Mesenchymal stem cell (in vitro differentiated cells and primary cell): ENCODE measurements around the gene VGF.

Experiments used
- DNase-seq: peaks from one replicate; pipeline ENCODE4 v3.0.0-alpha.2; 2013
- H2AFZ ChIP-seq: one replicate; pipeline ENCODE4 v1.6.1; 2013; ENCODE audit warnings: low read depth, mild to moderate bottlenecking, control low read depth, inconsistent platforms, low read length, moderate library complexity
- H2AK5ac ChIP-seq: 2 replicates; pipeline ENCODE4 v1.6.1; 2013; ENCODE audit warnings: low read length, moderate library complexity, mild to moderate bottlenecking, inconsistent platforms; ENCODE audit not compliant: severe bottlenecking
- H2BK120ac ChIP-seq: one replicate; pipeline ENCODE4 v1.6.1; 2013; ENCODE audit warnings: low read depth, mild to moderate bottlenecking, inconsistent platforms, low read length, moderate library complexity
- H2BK12ac ChIP-seq, 2 experiments: one replicate each; pipeline ENCODE4 v1.6.1; 2013; ENCODE audit warnings: inconsistent platforms in 2 of 2, low read length in 2 of 2, mild to moderate bottlenecking in 2 of 2, moderate library complexity in 2 of 2, control low read depth in 1 of 2
- H2BK15ac ChIP-seq: one replicate; pipeline ENCODE4 v1.6.1; 2013; ENCODE audit warnings: mild to moderate bottlenecking, low read depth, inconsistent platforms; ENCODE audit not compliant: poor library complexity, severe bottlenecking
- H2BK5ac ChIP-seq: 2 replicates; pipeline ENCODE4 v1.6.1; 2013; ENCODE audit warnings: low read depth, mild to moderate bottlenecking, low read length, control low read depth, inconsistent platforms; ENCODE audit not compliant: poor library complexity, severe bottlenecking
- H3K14ac ChIP-seq, 2 experiments: one replicate each; pipeline ENCODE4 v1.6.1; 2013; ENCODE audit warnings: inconsistent platforms in 2 of 2, low read length in 2 of 2, control low read depth in 1 of 2, mild to moderate bottlenecking in 1 of 2, moderate library complexity in 1 of 2
- H3K18ac ChIP-seq, 2 experiments: one replicate each; pipeline ENCODE4 v1.6.1; 2013; ENCODE audit warnings: inconsistent platforms in 2 of 2, low read length in 2 of 2, control low read depth in 1 of 2, low read depth in 1 of 2, mild to moderate bottlenecking in 1 of 2
- H3K23ac ChIP-seq, 2 experiments: one replicate each; pipeline ENCODE4 v1.6.1; 2013; ENCODE audit warnings: inconsistent platforms in 2 of 2, low read length in 2 of 2, mild to moderate bottlenecking in 2 of 2, moderate library complexity in 2 of 2, control low read depth in 1 of 2
- H3K27ac ChIP-seq: 2 replicates; pipeline ENCODE4 v1.5.1; 2013; ENCODE audit warnings: mild to moderate bottlenecking, moderate library complexity, low read length, control low read depth, inconsistent platforms; ENCODE audit not compliant: poor library complexity, severe bottlenecking
- H3K27me3 ChIP-seq, 2 experiments: 2 replicates each; pipeline versions ENCODE4 v1.6.1 to v1.7.0; 2013; ENCODE audit warnings: low read length in 2 of 2, mild to moderate bottlenecking in 2 of 2, moderate library complexity in 2 of 2, control low read depth in 1 of 2, inconsistent platforms in 1 of 2; ENCODE audit not compliant: control insufficient read depth in 1 of 2, insufficient read depth in 1 of 2
- H3K36me3 ChIP-seq, 2 experiments: 2 replicates each; pipeline versions ENCODE4 v1.6.1 to v1.7.0; 2013; ENCODE audit warnings: low read length in 2 of 2, control low read depth in 1 of 2, inconsistent platforms in 1 of 2, low read depth in 1 of 2, mild to moderate bottlenecking in 1 of 2; ENCODE audit not compliant: insufficient read depth in 2 of 2, control insufficient read depth in 1 of 2
- H3K4ac ChIP-seq, 2 experiments: one replicate each; pipeline ENCODE4 v1.6.1; 2013; ENCODE audit warnings: inconsistent platforms in 2 of 2, low read length in 2 of 2, mild to moderate bottlenecking in 2 of 2, moderate library complexity in 2 of 2, control low read depth in 1 of 2, low read depth in 1 of 2
- H3K4me1 ChIP-seq: 2 replicates; pipeline ENCODE4 v1.6.1; 2013; ENCODE audit warnings: low read depth, low read length, control low read depth; ENCODE audit not compliant: control insufficient read depth, insufficient read depth
- H3K4me2 ChIP-seq: 2 replicates; pipeline ENCODE4 v1.6.1; 2013; ENCODE audit warnings: low read length, mild to moderate bottlenecking, inconsistent platforms; ENCODE audit not compliant: poor library complexity, severe bottlenecking
- H3K4me3 ChIP-seq, 2 experiments: 2 replicates each; pipeline versions ENCODE4 v1.5.1 to v1.7.0; 2013; ENCODE audit warnings: low read length in 2 of 2, mild to moderate bottlenecking in 2 of 2, control low read depth in 1 of 2, low read depth in 1 of 2; ENCODE audit not compliant: insufficient read depth in 1 of 2
- H3K79me1 ChIP-seq: replicated peaks from 2 replicates; pipeline ENCODE4 v1.6.1; 2013; ENCODE audit warnings: mild to moderate bottlenecking, control low read depth, low read length, inconsistent platforms; ENCODE audit not compliant: poor library complexity, severe bottlenecking
- H3K9ac ChIP-seq: 2 replicates; pipeline ENCODE4 v1.7.0; 2013; ENCODE audit warnings: mild to moderate bottlenecking, low read length, moderate library complexity
- H3K9me3 ChIP-seq: 2 replicates; pipeline ENCODE4 v1.7.0; 2013; ENCODE audit warnings: mild to moderate bottlenecking, low read length; ENCODE audit not compliant: control insufficient read depth
- H4K8ac ChIP-seq: one replicate; pipeline ENCODE4 v1.6.1; 2013; ENCODE audit warnings: inconsistent platforms, mild to moderate bottlenecking, low read length, moderate library complexity
- H4K91ac ChIP-seq: one replicate; pipeline ENCODE4 v1.6.1; 2013; ENCODE audit warnings: mild to moderate bottlenecking, low read length, inconsistent platforms
- WGBS: methylation state at CpG from one replicate; pipeline ENCODE4 v1.1.7; 2013; ENCODE audit warnings: mixed read lengths; 5-methylcytosine and 5-hydroxymethylcytosine counted together

VGF gene

GRCh38 chr7:101140746-101141382 lies 24.5 kb downstream of the VGF start:
- peak; percentile 54 for DNase-seq
- no peaks in the 10 kb centered on the region for H3K9me3 ChIP-seq
- H2BK15ac ChIP-seq: no peak overlapping the region
- H3K4me1 ChIP-seq: peaks cover 11% of the 10 kb centered on the region
- H3K18ac ChIP-seq: no peak overlapping the region
- no peak overlapping the region for H3K4me2 ChIP-seq
- no peak overlapping the region for H2AK5ac ChIP-seq
- no peak overlapping the region for H2AFZ ChIP-seq
- no peak overlapping the region for H2BK5ac ChIP-seq
- no peak overlapping the region for H3K14ac ChIP-seq
- no peaks in the 10 kb centered on the region for H3K79me1 ChIP-seq
- H2BK12ac ChIP-seq: peak overlapping the region in 1 of 2 experiments; percentile 48
- H3K23ac ChIP-seq: no peak overlapping the region
- H2BK120ac ChIP-seq: no peak overlapping the region
- H3K36me3 ChIP-seq: peaks cover 13 to 20% of the 10 kb centered on the region in 2 experiments
- H3K4me3 ChIP-seq: no peak overlapping the region
- WGBS: 92% methylated on average over 4 of the region's 4 CpGs
- no peak overlapping the region for H3K27ac ChIP-seq
- peaks cover 1 to 4% of the 10 kb centered on the region in 2 experiments for H3K27me3 ChIP-seq
- H3K4ac ChIP-seq: no peak overlapping the region
- no peak overlapping the region for H4K8ac ChIP-seq
- H3K9ac ChIP-seq: peak overlapping the region; percentile 54
- no peak overlapping the region for H4K91ac ChIP-seq

- H3K27me3 ChIP-seq: peaks cover 0 to 2% of the 10 kb centered on the region in 2 experiments
- H2BK120ac ChIP-seq: no peak overlapping the region
- 50% methylated on average over 1 of the region's 3 CpGs for WGBS
- H2AK5ac ChIP-seq: no peak overlapping the region
- no peak overlapping the region for H2BK12ac ChIP-seq
- no peak overlapping the region for H3K27ac ChIP-seq
- H3K23ac ChIP-seq: no peak overlapping the region
- H2AFZ ChIP-seq: no peak overlapping the region
- no peak overlapping the region for H4K8ac ChIP-seq
- H3K36me3 ChIP-seq: peaks cover 18 to 26% of the 10 kb centered on the region in 2 experiments
- no peak overlapping the region for H3K14ac ChIP-seq
- H2BK15ac ChIP-seq: no peak overlapping the region
- peak; percentile 76 for DNase-seq
- H3K4me1 ChIP-seq: peaks cover 11% of the 10 kb centered on the region
- no peak overlapping the region for H3K4ac ChIP-seq
- no peak overlapping the region for H3K4me3 ChIP-seq
- no peaks in the 10 kb centered on the region for H3K9me3 ChIP-seq
- no peak overlapping the region for H3K18ac ChIP-seq
- no peak overlapping the region for H2BK5ac ChIP-seq
- H4K91ac ChIP-seq: no peak overlapping the region
- H3K9ac ChIP-seq: peak overlapping the region; percentile 54
- H3K79me1 ChIP-seq: no peaks in the 10 kb centered on the region
- H3K4me2 ChIP-seq: no peak overlapping the region
Measured at GRCh38 chr7:101140339-101140699, 25.1 kb downstream of the VGF start.

- Histone ChIP-seq H3K23ac (no peak overlapping the region), H3K27ac (peak overlapping the region; percentile 76), H3K4me3 (no peak overlapping the region), H2AFZ (no peak overlapping the region), H3K27me3 (no peaks in the 10 kb centered on the region), H2AK5ac (no peak overlapping the region), H3K79me1 (peaks cover 3% of the 10 kb centered on the region), H3K9me3 (no peaks in the 10 kb centered on the region), H2BK15ac (peak overlapping the region; percentile 92), H3K4me1 (peaks cover 18% of the 10 kb centered on the region), H4K91ac (no peak overlapping the region), H3K4ac (no peak overlapping the region), H3K9ac (peak overlapping the region; percentile 78), H2BK5ac (no peak overlapping the region), H3K36me3 (peaks cover 30 to 43% of the 10 kb centered on the region in 2 experiments), H3K14ac (no peak overlapping the region), H4K8ac (no peak overlapping the region), H2BK120ac (peak overlapping the region; percentile 90), H3K18ac (peak overlapping the region in 1 of 2 experiments; percentile 76), H2BK12ac (peak overlapping the region in 1 of 2 experiments; percentile 53), H3K4me2 (no peak overlapping the region)
- peak; percentile 98 for DNase-seq
- WGBS: 0% methylated on average over 6 of the region's 16 CpGs
Measured at GRCh38 chr7:101138213-101138870, 27.0 kb downstream of the VGF start.

GRCh38 chr7:101137651-101138212 lies 27.6 kb downstream of the VGF start:
- Histone ChIP-seq H3K4me3 (no peak overlapping the region), H3K4ac (peak overlapping the region; percentile 8 to 28), H3K79me1 (peaks cover 3% of the 10 kb centered on the region), H2BK15ac (peak overlapping the region; percentile 92), H3K36me3 (peaks cover 36 to 49% of the 10 kb centered on the region in 2 experiments), H3K4me1 (peaks cover 18% of the 10 kb centered on the region), H3K23ac (no peak overlapping the region), H3K27me3 (no peaks in the 10 kb centered on the region), H3K27ac (peak overlapping the region; percentile 76), H3K9ac (peak overlapping the region; percentile 78), H3K18ac (peak overlapping the region; percentile 67 to 75), H3K4me2 (peak overlapping the region; percentile 6), H3K14ac (no peak overlapping the region), H3K9me3 (no peaks in the 10 kb centered on the region), H2BK5ac (no peak overlapping the region), H2BK12ac (peak overlapping the region; percentile 41 to 64), H4K8ac (peak overlapping the region; percentile 59), H2AK5ac (peak overlapping the region; percentile 21), H4K91ac (peak overlapping the region; percentile 48), H2BK120ac (peak overlapping the region; percentile 54), H2AFZ (no peak overlapping the region)
- 85% methylated on average over 8 of the region's 9 CpGs for WGBS
- no peak for DNase-seq
